IMR-90 (cell line): ENCODE results near the gene ENOX1. TPM values are rescaled to one million over a fixed set of nuclear protein-coding genes. Genes with fewer than 3 reads are reported as not detected.

ENCODE experiments used
- ATAC-seq: fragments of 200-7000 bp; cut with Tn5 transposase; 2 replicates; pipeline ENCODE4 v1.9.1; 2020; ENCODE audit warnings: low read depth, mild to moderate bottlenecking, moderate library complexity
- BruUV-seq: library from RNA; stranded (reverse); fragments of 400-500 nt; replicated peaks from 2 replicates; lab custom pipeline; 2021; lab: Mats Ljungman, UMichigan
- CTCF ChIA-PET: fragments of 300-600 bp; formaldehyde crosslinking; extraction: SDS; loops from one replicate; lab custom pipeline; 2021; ENCODE audit warnings: antibody characterized with exemption; lab: Yijun Ruan, JAX
- POLR2A ChIA-PET: fragments of 300-600 bp; sonication (Branson Sonifier 250); formaldehyde crosslinking; loops from one replicate; lab custom pipeline; 2022; ENCODE audit warnings: antibody characterized with exemption; ENCODE audit not compliant: unreplicated experiment; lab: Charles Lee
- DNase-seq: peaks from one replicate; pipeline ENCODE4 v3.0.0; 2013
- H2AFZ ChIP-seq: replicated peaks from 2 replicates; pipeline ENCODE3; 2013; ENCODE audit warnings: low read length, mild to moderate bottlenecking; ENCODE audit not compliant: poor library complexity
- H2AK5ac ChIP-seq: 2 replicates; pipeline ENCODE4 v1.6.1; 2013; ENCODE audit warnings: low read depth, low read length, inconsistent platforms
- H2AK9ac ChIP-seq: replicated peaks from 2 replicates; pipeline ENCODE3; 2013; ENCODE audit warnings: mild to moderate bottlenecking, low read depth, low read length, moderate library complexity; ENCODE audit not compliant: poor library complexity
- H2BK120ac ChIP-seq: 2 replicates; pipeline ENCODE4 v1.6.1; 2013; ENCODE audit warnings: low read depth, low read length, inconsistent platforms
- H2BK15ac ChIP-seq: 3 replicates; pipeline ENCODE4 v1.6.1; 2013; ENCODE audit warnings: low read depth, low read length, inconsistent platforms
- H2BK20ac ChIP-seq: 2 replicates; pipeline ENCODE4 v1.6.1; 2013; ENCODE audit warnings: low read depth, mild to moderate bottlenecking, inconsistent platforms, low read length, moderate library complexity
- H2BK5ac ChIP-seq: 2 replicates; pipeline ENCODE4 v1.6.1; 2013; ENCODE audit warnings: mild to moderate bottlenecking, low read depth, low read length, inconsistent platforms; ENCODE audit not compliant: poor library complexity, severe bottlenecking
- H3K14ac ChIP-seq: replicated peaks from 2 replicates; pipeline ENCODE4 v1.6.1; 2013; ENCODE audit warnings: low read depth, low read length, inconsistent platforms
- H3K18ac ChIP-seq: 2 replicates; pipeline ENCODE4 v1.6.1; 2013; ENCODE audit warnings: low read depth, low read length, control low read depth
- H3K23ac ChIP-seq: 2 replicates; pipeline ENCODE4 v1.6.1; 2013; ENCODE audit warnings: low read depth, low read length, inconsistent platforms
- H3K27ac ChIP-seq: 2 replicates; pipeline ENCODE4 v1.5.1; 2013; ENCODE audit warnings: mild to moderate bottlenecking, control low read depth, low read length; ENCODE audit not compliant: insufficient read depth
- H3K27me3 ChIP-seq: 2 replicates; pipeline ENCODE4 v1.6.1; 2013; ENCODE audit warnings: low read length; ENCODE audit not compliant: control insufficient read depth, insufficient read depth
- H3K36me3 ChIP-seq: 2 replicates; pipeline ENCODE4 v1.6.1; 2013; ENCODE audit warnings: low read length, mixed read lengths; ENCODE audit not compliant: control insufficient read depth, insufficient read depth
- H3K4ac ChIP-seq: 2 replicates; pipeline ENCODE4 v1.6.1; 2013; ENCODE audit warnings: low read depth, low read length, inconsistent platforms
- H3K4me1 ChIP-seq: 2 replicates; pipeline ENCODE4 v1.6.1; 2013; ENCODE audit warnings: low read length, mixed read lengths; ENCODE audit not compliant: control insufficient read depth, insufficient read depth
- H3K4me2 ChIP-seq: 2 replicates; pipeline ENCODE4 v1.6.1; 2013; ENCODE audit warnings: low read depth, mild to moderate bottlenecking, control low read depth, low read length, moderate library complexity
- H3K4me3 ChIP-seq: 2 replicates; pipeline ENCODE4 v1.5.1; 2013; ENCODE audit warnings: low read depth, mild to moderate bottlenecking, control low read depth, low read length, moderate library complexity; ENCODE audit not compliant: insufficient read depth
- H3K56ac ChIP-seq: 2 replicates; pipeline ENCODE4 v1.6.1; 2013; ENCODE audit warnings: low read length, inconsistent platforms; ENCODE audit not compliant: insufficient read depth; ENCODE audit errors: extremely low read depth
- H3K79me1 ChIP-seq, 2 experiments: 2 replicates each; pipeline ENCODE4 v1.6.1; 2013; ENCODE audit warnings: low read length in 2 of 2, inconsistent platforms in 1 of 2, low read depth in 1 of 2
- H3K9ac ChIP-seq: 2 replicates; pipeline ENCODE4 v1.6.1; 2013; ENCODE audit warnings: low read depth, low read length, control low read depth
- H3K9me1 ChIP-seq: 2 replicates; pipeline ENCODE4 v1.6.1; 2013; ENCODE audit warnings: low read length, inconsistent platforms; ENCODE audit not compliant: insufficient read depth
- H3K9me3 ChIP-seq: 2 replicates; pipeline ENCODE4 v1.6.1; 2013; ENCODE audit warnings: low read length; ENCODE audit not compliant: control insufficient read depth, insufficient read depth
- H4K20me1 ChIP-seq: 2 replicates; pipeline ENCODE4 v1.6.1; 2013; ENCODE audit warnings: low read length, inconsistent platforms; ENCODE audit not compliant: insufficient read depth
- H4K5ac ChIP-seq: 2 replicates; pipeline ENCODE4 v1.6.1; 2013; ENCODE audit warnings: mild to moderate bottlenecking, low read depth, low read length, control low read depth
- H4K8ac ChIP-seq, 2 experiments: 2 replicates each; pipeline ENCODE4 v1.6.1; 2013; ENCODE audit warnings: low read depth in 2 of 2, low read length in 2 of 2, control low read depth in 1 of 2, inconsistent platforms in 1 of 2
- H4K91ac ChIP-seq: 2 replicates; pipeline ENCODE4 v1.6.1; 2013; ENCODE audit warnings: low read depth, low read length, inconsistent platforms; ENCODE audit not compliant: insufficient read depth
- MXI1 ChIP-seq: IDR thresholded peaks from 2 replicates; pipeline ENCODE4 v1.6.1; 2012; ENCODE audit warnings: low read depth, mild to moderate bottlenecking, low read length, moderate library complexity, borderline replicate concordance
- POLR2A ChIP-seq: IDR thresholded peaks from 2 replicates; pipeline ENCODE4 v1.6.1; 2012; ENCODE audit warnings: mild to moderate bottlenecking, low read depth, low read length
- RAD21 ChIP-seq: IDR thresholded peaks from 2 replicates; pipeline ENCODE4 v1.6.1; 2012; ENCODE audit warnings: low read length, improper control_type of control experiment
- dilution Hi-C: fragments of 300-500 bp; cut with HindIII; formaldehyde crosslinking; loops from one replicate; pipeline ENCODE4 v1.14.3; 2018; ENCODE audit warnings: low sequenced_read_pairs; ENCODE audit not compliant: unreplicated experiment
- in situ Hi-C: fragments of 300-500 bp; cut with MboI; formaldehyde crosslinking; loops from 3 replicates; pipeline ENCODE4 v1.14.3; 2019; ENCODE audit warnings: low sequenced_read_pairs, inconsistent platforms, mixed read lengths
- intact Hi-C: fragments of 100-400 bp; cut with micrococcal nuclease; formaldehyde crosslinking; loops from 2 replicates; pipeline ENCODE4 v1.10.0; 2022
- polyA plus RNA-seq, 3 experiments: library from polyadenylated mRNA; depleted of rRNA; stranded (reverse); fragments of >200 nt; gene quantifications; 2 replicates each; pipeline ENCODE4 v1.2.3, GENCODE V29; 2012; ENCODE audit warnings: low replicate concordance in 1 of 3
- total RNA-seq: library from RNA; depleted of rRNA; stranded (reverse); fragments of >200 nt; gene quantifications from 2 replicates; pipeline ENCODE4 v1.2.3, GENCODE V29; 2012
- TF ChIP-seq, protein P1 (sequence below): conservative IDR thresholded peaks from 2 replicates; pipeline ENCODE4 v1.5.1; 2012; ENCODE audit warnings: mild to moderate bottlenecking, low read depth, low read length, improper control_type of control experiment
- TF ChIP-seq, protein P2 (sequence below): fragments of 150-350 bp; IDR thresholded peaks from 2 replicates; pipeline ENCODE4 v1.6.1; 2017; ENCODE audit warnings: mild to moderate bottlenecking, antibody characterized with exemption, low read length, low read depth
- TF ChIP-seq, protein P3 (sequence below): fragments of 150-350 bp; IDR thresholded peaks from 2 replicates; pipeline ENCODE4 v1.6.1; 2016; ENCODE audit warnings: low read depth, mild to moderate bottlenecking, low read length, moderate library complexity, borderline replicate concordance

ENOX1 gene
- total and polyA plus RNA-seq, 2 of the 4 experiments (the other 2 are of a cell fraction): 0.99 to 1.3 TPM

DNA sequence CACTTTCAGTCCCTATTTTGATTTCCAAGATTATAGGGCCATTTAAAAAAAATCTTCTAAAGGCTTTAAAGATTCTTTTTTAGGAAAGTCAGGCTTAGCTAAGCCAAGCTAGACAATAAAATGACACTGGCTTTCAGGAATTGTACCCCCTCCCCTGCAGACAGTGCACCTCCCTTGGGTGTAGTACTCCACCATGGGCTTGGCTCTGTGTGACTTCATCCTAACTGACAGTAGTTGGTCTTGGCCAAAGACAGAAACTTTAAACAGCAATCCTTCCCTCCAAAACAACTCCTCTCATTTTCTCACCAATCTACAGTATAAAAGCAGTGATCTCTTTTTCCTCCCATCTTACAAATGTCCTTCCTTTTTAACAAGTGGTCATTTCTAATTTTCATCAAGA lies 480.4 kb downstream of the ENOX1 start:
- in situ Hi-C loops: loop anchor here (10.0 kb wide), 1 partner anchor 488 kb away; no protein-coding TSS in a partner anchor

More for the DNA sequence above, 480.4 kb downstream of the ENOX1 start:
- no peak for ATAC-seq
- H3K27me3 ChIP-seq: peaks cover 2% of the 10 kb centered on the region; the same call in 1 of the 2 replicates
- no peaks in the 10 kb centered on the region for H3K36me3 ChIP-seq
- no peak overlapping the region for H3K4me2 ChIP-seq
- H4K8ac ChIP-seq: no peak overlapping the region
- peaks cover 9% of the 10 kb centered on the region for H3K4me1 ChIP-seq
- no peak overlapping the region for H2AK5ac ChIP-seq
- H3K4me3 ChIP-seq: no peak overlapping the region
- ChIA-PET POLR2A (no interaction called here), CTCF (no interaction called here)
- no peak overlapping the region for H2BK15ac ChIP-seq
- H4K91ac ChIP-seq: no peak overlapping the region
- no peaks in the 10 kb centered on the region for H4K20me1 ChIP-seq
- no peak overlapping the region for H2BK5ac ChIP-seq
- H2AFZ ChIP-seq: no peak overlapping the region
- BruUV-seq: no TSS peak
- no peak overlapping the region for H3K27ac ChIP-seq
- no peak for TF ChIP-seq MXI1
- no peak for TF ChIP-seq POLR2A
- TF ChIP-seq, protein P1, sequence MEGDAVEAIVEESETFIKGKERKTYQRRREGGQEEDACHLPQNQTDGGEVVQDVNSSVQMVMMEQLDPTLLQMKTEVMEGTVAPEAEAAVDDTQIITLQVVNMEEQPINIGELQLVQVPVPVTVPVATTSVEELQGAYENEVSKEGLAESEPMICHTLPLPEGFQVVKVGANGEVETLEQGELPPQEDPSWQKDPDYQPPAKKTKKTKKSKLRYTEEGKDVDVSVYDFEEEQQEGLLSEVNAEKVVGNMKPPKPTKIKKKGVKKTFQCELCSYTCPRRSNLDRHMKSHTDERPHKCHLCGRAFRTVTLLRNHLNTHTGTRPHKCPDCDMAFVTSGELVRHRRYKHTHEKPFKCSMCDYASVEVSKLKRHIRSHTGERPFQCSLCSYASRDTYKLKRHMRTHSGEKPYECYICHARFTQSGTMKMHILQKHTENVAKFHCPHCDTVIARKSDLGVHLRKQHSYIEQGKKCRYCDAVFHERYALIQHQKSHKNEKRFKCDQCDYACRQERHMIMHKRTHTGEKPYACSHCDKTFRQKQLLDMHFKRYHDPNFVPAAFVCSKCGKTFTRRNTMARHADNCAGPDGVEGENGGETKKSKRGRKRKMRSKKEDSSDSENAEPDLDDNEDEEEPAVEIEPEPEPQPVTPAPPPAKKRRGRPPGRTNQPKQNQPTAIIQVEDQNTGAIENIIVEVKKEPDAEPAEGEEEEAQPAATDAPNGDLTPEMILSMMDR: no peak
- TF ChIP-seq, protein P2, sequence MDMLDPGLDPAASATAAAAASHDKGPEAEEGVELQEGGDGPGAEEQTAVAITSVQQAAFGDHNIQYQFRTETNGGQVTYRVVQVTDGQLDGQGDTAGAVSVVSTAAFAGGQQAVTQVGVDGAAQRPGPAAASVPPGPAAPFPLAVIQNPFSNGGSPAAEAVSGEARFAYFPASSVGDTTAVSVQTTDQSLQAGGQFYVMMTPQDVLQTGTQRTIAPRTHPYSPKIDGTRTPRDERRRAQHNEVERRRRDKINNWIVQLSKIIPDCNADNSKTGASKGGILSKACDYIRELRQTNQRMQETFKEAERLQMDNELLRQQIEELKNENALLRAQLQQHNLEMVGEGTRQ: no peak
- TF ChIP-seq, protein P3, sequence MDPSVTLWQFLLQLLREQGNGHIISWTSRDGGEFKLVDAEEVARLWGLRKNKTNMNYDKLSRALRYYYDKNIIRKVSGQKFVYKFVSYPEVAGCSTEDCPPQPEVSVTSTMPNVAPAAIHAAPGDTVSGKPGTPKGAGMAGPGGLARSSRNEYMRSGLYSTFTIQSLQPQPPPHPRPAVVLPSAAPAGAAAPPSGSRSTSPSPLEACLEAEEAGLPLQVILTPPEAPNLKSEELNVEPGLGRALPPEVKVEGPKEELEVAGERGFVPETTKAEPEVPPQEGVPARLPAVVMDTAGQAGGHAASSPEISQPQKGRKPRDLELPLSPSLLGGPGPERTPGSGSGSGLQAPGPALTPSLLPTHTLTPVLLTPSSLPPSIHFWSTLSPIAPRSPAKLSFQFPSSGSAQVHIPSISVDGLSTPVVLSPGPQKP: no peak
- TF ChIP-seq RAD21: no peak
- H3K4ac ChIP-seq: no peak overlapping the region
- no peak overlapping the region for H2BK20ac ChIP-seq
- H3K18ac ChIP-seq: no peak overlapping the region
- no peak overlapping the region for H2AK9ac ChIP-seq
- H3K9me1 ChIP-seq: peaks cover 3% of the 10 kb centered on the region; the same call in 1 of the 2 replicates
- dilution Hi-C loops (no loop called here), intact Hi-C loops (loop anchor here (10.0 kb wide), 1 partner anchor 712 kb away; no protein-coding TSS in a partner anchor)
- no peaks in the 10 kb centered on the region for H3K9me3 ChIP-seq
- no peak for DNase-seq
- H3K14ac ChIP-seq: no peak overlapping the region
- H4K5ac ChIP-seq: no peak overlapping the region
- no peaks in the 10 kb centered on the region for H3K79me1 ChIP-seq
- H3K9ac ChIP-seq: no peak overlapping the region
- no peak overlapping the region for H3K56ac ChIP-seq
- H3K23ac ChIP-seq: no peak overlapping the region
- H2BK120ac ChIP-seq: no peak overlapping the region
